ENCODE data around the gene ICE1. TPM values are rescaled to one million over a fixed set of nuclear protein-coding genes. Genes with fewer than 3 reads are reported as not detected.

The ICE1 gene
- polyA plus RNA-seq, 2 of the 4 experiments (the other 2 are of a cell fraction) = 16.3 to 33.1 TPM

- Histone ChIP-seq H3K27ac (no peak overlapping the region), H3K9me3 (no peaks in the 10 kb centered on the region), H3K4me3 (no peak overlapping the region), H3K4me1 (no peaks in the 10 kb centered on the region), H3K4me2 (no peak overlapping the region)
- 71% methylated on average over 4 of the region's 4 CpGs for WGBS (ENCODE audit: missing lambda C conversion rate)
- FAIRE-seq (no peak), ATAC-seq (no peak), DNase-seq (ENCODE audit: low read depth in 1 of 2, low spot score in 1 of 2) (no peak)
- POLR2A ChIA-PET = no interaction called here
- TF ChIP-seq TP53 (CRISPR knock-in tag; IDR thresholded peaks at IDR 0.05) (no peak), MAFK (IDR thresholded peaks at IDR 0.05; ENCODE audit: partially characterized antibody) (peak; percentile 71)
- CTCF ChIA-PET = interaction anchor here (1.1 kb wide), 1 partner anchor 13 kb away, joined by 3 read pairs; no protein-coding TSS in a partner anchor
These were observed 13.8 kb downstream of the ICE1 start for GRCh38 chr5:5436203-5436760.

- Histone ChIP-seq H3K4me2 (no peak overlapping the region), H3K4me1 (no peaks in the 10 kb centered on the region), H3K4me3 (no peak overlapping the region), H3K27ac (no peak overlapping the region), H3K9me3 (no peaks in the 10 kb centered on the region)
- TF ChIP-seq NFE2L2 (conservative IDR thresholded peaks at IDR 0.05; ENCODE audit: low read length) (no peak), TP53 (CRISPR knock-in tag; IDR thresholded peaks at IDR 0.05) (no peak), MAFK (IDR thresholded peaks at IDR 0.05; ENCODE audit: partially characterized antibody) (peak; percentile 54)
- ChIA-PET POLR2A (no interaction called here), CTCF (no interaction called here)
- no peak for ATAC-seq
- 89% methylated on average over 11 of the region's 11 CpGs for WGBS (ENCODE audit: missing lambda C conversion rate)
- DNase-seq (ENCODE audit: low read depth in 1 of 2, low spot score in 1 of 2) = no peak
- FAIRE-seq = no peak
These were observed 15.0 kb downstream of the ICE1 start for GRCh38 chr5:5437227-5438172.

DNA sequence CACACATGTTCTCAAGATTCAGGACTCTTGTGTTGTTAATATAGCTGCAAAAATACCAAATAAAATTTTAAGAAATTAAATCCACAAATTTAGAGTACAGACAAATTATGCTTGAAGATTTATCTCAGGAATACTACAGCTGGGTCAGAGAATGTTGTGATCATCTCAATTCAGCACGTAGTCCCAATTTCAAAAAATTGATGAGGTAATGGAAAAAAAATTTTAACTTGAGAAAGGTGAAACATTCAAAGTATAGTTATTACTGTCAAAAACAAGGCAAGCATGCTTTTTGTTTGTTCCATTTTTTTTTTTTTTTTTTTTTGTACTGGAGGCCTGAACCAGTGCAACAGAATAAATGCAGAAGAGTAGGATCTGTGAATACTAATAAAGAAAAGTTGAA, 29.4 kb downstream of the ICE1 start:
- H3K27ac ChIP-seq = no peak overlapping the region
- H3K4me1 ChIP-seq = no peaks in the 10 kb centered on the region
- ChIA-PET CTCF (no interaction called here), POLR2A (no interaction called here)
- TF ChIP-seq ZNF302 (CRISPR knock-in tag; IDR thresholded peaks at IDR 0.05) = no peak
- TF ChIP-seq MAFK (IDR thresholded peaks at IDR 0.05; ENCODE audit: partially characterized antibody) = peak; percentile 27
- FAIRE-seq (no peak), DNase-seq (ENCODE audit: low read depth in 1 of 2, low spot score in 1 of 2) (no peak), ATAC-seq (no peak)
- 89% methylated on average over 1 of the region's 1 CpG for WGBS (ENCODE audit: missing lambda C conversion rate)
- H3K4me2 ChIP-seq = no peak overlapping the region
- H3K9me3 ChIP-seq = no peaks in the 10 kb centered on the region
- H3K4me3 ChIP-seq = no peak overlapping the region

DNA sequence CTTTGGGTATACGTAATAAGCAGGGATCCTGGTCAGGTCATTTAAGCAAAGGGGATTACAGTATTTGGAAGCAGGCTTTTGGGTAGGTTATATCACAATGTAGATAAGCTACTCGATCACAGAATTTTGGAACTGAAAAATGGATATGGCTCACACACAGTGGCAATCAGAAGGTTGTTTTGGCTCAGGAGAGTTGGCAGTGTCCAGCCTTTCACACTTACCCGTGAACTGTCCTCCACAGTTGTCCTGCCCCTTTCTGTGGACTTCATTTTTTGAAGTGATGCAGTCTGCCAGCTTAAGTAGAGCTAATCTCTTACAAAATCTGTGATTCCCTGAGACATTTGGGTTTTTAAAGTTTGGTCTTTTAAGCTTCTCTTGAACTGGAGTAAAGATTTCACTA, 30.7 kb downstream of the ICE1 start:
- CTCF ChIA-PET = no interaction called here
- POLR2A ChIA-PET = no interaction called here
- Histone ChIP-seq H3K9me3 (no peaks in the 10 kb centered on the region), H3K4me3 (no peak overlapping the region), H3K4me2 (no peak overlapping the region), H3K27ac (no peak overlapping the region), H3K4me1 (no peaks in the 10 kb centered on the region)
- TF ChIP-seq MAX (IDR thresholded peaks at IDR 0.05) (no peak), CEBPB (IDR thresholded peaks at IDR 0.05) (no peak), CBX2 (IDR thresholded peaks at IDR 0.05; ENCODE audit: borderline replicate concordance, low read depth) (no peak), BHLHE40 (IDR thresholded peaks at IDR 0.05; ENCODE audit: low read depth, low read length) (no peak), HOXA7 (CRISPR knock-in tag; IDR thresholded peaks at IDR 0.05) (no peak), MAFK (IDR thresholded peaks at IDR 0.05; ENCODE audit: partially characterized antibody) (no peak), NPAS2 (CRISPR knock-in tag; IDR thresholded peaks at IDR 0.05; ENCODE audit: borderline replicate concordance) (no peak), CTCF (IDR thresholded peaks at IDR 0.05) (no peak), EP300 (IDR thresholded peaks at IDR 0.05) (no peak), CHD4 (IDR thresholded peaks at IDR 0.05; ENCODE audit: borderline replicate concordance) (no peak), RAD21 (conservative IDR thresholded peaks at IDR 0.05 in 1 of 2, IDR thresholded peaks at IDR 0.05 in 1 of 2) (no peak), RFX5 (IDR thresholded peaks at IDR 0.05) (no peak), EHMT2 (IDR thresholded peaks at IDR 0.05; ENCODE audit: low read depth) (no peak), ZC3H11A (IDR thresholded peaks at IDR 0.05) (no peak), KDM5A (IDR thresholded peaks at IDR 0.05) (no peak), ZNF302 (CRISPR knock-in tag; IDR thresholded peaks at IDR 0.05) (no peak), CBX8 (IDR thresholded peaks at IDR 0.05) (no peak), HOXB13 (CRISPR knock-in tag; IDR thresholded peaks at IDR 0.05; ENCODE audit: low read depth) (no peak), SMC3 (IDR thresholded peaks at IDR 0.05) (no peak)
- TF ChIP-seq, protein P1, sequence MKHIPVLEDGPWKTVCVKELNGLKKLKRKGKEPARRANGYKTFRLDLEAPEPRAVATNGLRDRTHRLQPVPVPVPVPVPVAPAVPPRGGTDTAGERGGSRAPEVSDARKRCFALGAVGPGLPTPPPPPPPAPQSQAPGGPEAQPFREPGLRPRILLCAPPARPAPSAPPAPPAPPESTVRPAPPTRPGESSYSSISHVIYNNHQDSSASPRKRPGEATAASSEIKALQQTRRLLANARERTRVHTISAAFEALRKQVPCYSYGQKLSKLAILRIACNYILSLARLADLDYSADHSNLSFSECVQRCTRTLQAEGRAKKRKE (CRISPR knock-in tag; IDR thresholded peaks at IDR 0.05; ENCODE audit: low read depth) = no peak
- ATAC-seq = no peak
- FAIRE-seq = no peak
- DNase-seq (ENCODE audit: low read depth in 1 of 2, low spot score in 1 of 2) = no peak
- 88% methylated on average over 3 of the region's 3 CpGs for WGBS (ENCODE audit: missing lambda C conversion rate)

All from A549 (cell line).